IPS-18a (cell line): ENCODE results near the gene TCF7L2.
"Not testable (repeated sequence)": the region's sequence is repeated elsewhere in the genome, so short reads cannot be mapped to it uniquely, and the experiment has no call there.

ENCODE experiments used
- H3K27ac ChIP-seq: one replicate; pipeline ENCODE4 v1.5.1; 2013; ENCODE audit warnings: low read length
- H3K27me3 ChIP-seq: one replicate; pipeline ENCODE4 v1.6.1; 2013; ENCODE audit warnings: mild to moderate bottlenecking, low read length; ENCODE audit not compliant: control insufficient read depth, insufficient read depth
- H3K36me3 ChIP-seq: one replicate; pipeline ENCODE4 v1.6.1; 2013; ENCODE audit warnings: low read depth, low read length; ENCODE audit not compliant: control insufficient read depth
- H3K4me1 ChIP-seq: one replicate; pipeline ENCODE4 v1.6.1; 2013; ENCODE audit warnings: low read depth, low read length; ENCODE audit not compliant: control insufficient read depth
- H3K4me3 ChIP-seq: one replicate; pipeline ENCODE4 v1.5.1; 2013; ENCODE audit warnings: low read length
- H3K9ac ChIP-seq: one replicate; pipeline ENCODE4 v1.6.1; 2013; ENCODE audit warnings: mild to moderate bottlenecking, low read length, moderate library complexity
- H3K9me3 ChIP-seq: one replicate; pipeline ENCODE4 v1.6.1; 2013; ENCODE audit warnings: low read depth, low read length; ENCODE audit not compliant: control insufficient read depth

TCF7L2 gene

GRCh38 chr10:113096128-113096996 is 146.3 kb downstream of the TCF7L2 start:
- Histone ChIP-seq H3K4me3 (no peak overlapping the region), H3K27me3 (no peaks in the 10 kb centered on the region), H3K36me3 (peaks cover 5% of the 10 kb centered on the region), H3K9ac (no peak overlapping the region), H3K27ac (no peak overlapping the region), H3K4me1 (peaks cover 4% of the 10 kb centered on the region), H3K9me3 (no peaks in the 10 kb centered on the region)

- H3K36me3 ChIP-seq = peaks cover 5% of the 10 kb centered on the region
- peaks cover 4% of the 10 kb centered on the region for H3K4me1 ChIP-seq
- no peak overlapping the region for H3K9ac ChIP-seq
- no peak overlapping the region for H3K4me3 ChIP-seq
- H3K27ac ChIP-seq = no peak overlapping the region
- no peaks in the 10 kb centered on the region for H3K9me3 ChIP-seq
- H3K27me3 ChIP-seq = no peaks in the 10 kb centered on the region
These were observed 147.0 kb downstream of the TCF7L2 start for GRCh38 chr10:113097036-113097435.

- H3K36me3 ChIP-seq = peaks cover 5% of the 10 kb centered on the region
- no peak overlapping the region for H3K4me3 ChIP-seq
- H3K4me1 ChIP-seq = peaks cover 13% of the 10 kb centered on the region
- no peaks in the 10 kb centered on the region for H3K9me3 ChIP-seq
- no peaks in the 10 kb centered on the region for H3K27me3 ChIP-seq
- no peak overlapping the region for H3K27ac ChIP-seq
- no peak overlapping the region for H3K9ac ChIP-seq
These were observed 149.6 kb downstream of the TCF7L2 start for GRCh38 chr10:113099431-113100183.

GRCh38 chr10:113100281-113100680 is 150.2 kb downstream of the TCF7L2 start:
- Histone ChIP-seq H3K4me1 (peaks cover 19% of the 10 kb centered on the region), H3K9ac (no peak overlapping the region), H3K4me3 (no peak overlapping the region), H3K36me3 (peaks cover 5% of the 10 kb centered on the region), H3K9me3 (no peaks in the 10 kb centered on the region), H3K27me3 (no peaks in the 10 kb centered on the region), H3K27ac (no peak overlapping the region)

GRCh38 chr10:113103131-113103840 is 153.2 kb downstream of the TCF7L2 start:
- H3K9ac ChIP-seq = no peak overlapping the region
- H3K27ac ChIP-seq = no peak overlapping the region
- no peaks in the 10 kb centered on the region for H3K9me3 ChIP-seq
- H3K36me3 ChIP-seq = peaks cover 7% of the 10 kb centered on the region
- H3K4me3 ChIP-seq = no peak overlapping the region
- peaks cover 26% of the 10 kb centered on the region for H3K4me1 ChIP-seq
- no peaks in the 10 kb centered on the region for H3K27me3 ChIP-seq

- peaks cover 26% of the 10 kb centered on the region for H3K4me1 ChIP-seq
- H3K4me3 ChIP-seq = no peak overlapping the region
- no peaks in the 10 kb centered on the region for H3K27me3 ChIP-seq
- H3K9me3 ChIP-seq = no peaks in the 10 kb centered on the region
- peaks cover 7% of the 10 kb centered on the region for H3K36me3 ChIP-seq
- no peak overlapping the region for H3K27ac ChIP-seq
- no peak overlapping the region for H3K9ac ChIP-seq
These were observed 154.0 kb downstream of the TCF7L2 start for GRCh38 chr10:113104047-113104446.

- Histone ChIP-seq H3K27me3 (no peaks in the 10 kb centered on the region), H3K4me3 (no peak overlapping the region), H3K27ac (no peak overlapping the region), H3K9ac (no peak overlapping the region), H3K4me1 (peaks cover 24% of the 10 kb centered on the region), H3K36me3 (peaks cover 7% of the 10 kb centered on the region), H3K9me3 (no peaks in the 10 kb centered on the region)
These were observed 158.3 kb downstream of the TCF7L2 start for GRCh38 chr10:113108194-113108835.

- no peak overlapping the region for H3K27ac ChIP-seq
- no peak overlapping the region for H3K9ac ChIP-seq
- H3K4me3 ChIP-seq = no peak overlapping the region
- no peaks in the 10 kb centered on the region for H3K27me3 ChIP-seq
- H3K9me3 ChIP-seq = no peaks in the 10 kb centered on the region
- peaks cover 7% of the 10 kb centered on the region for H3K36me3 ChIP-seq
- peaks cover 18% of the 10 kb centered on the region for H3K4me1 ChIP-seq
These were observed 158.9 kb downstream of the TCF7L2 start for GRCh38 chr10:113108948-113109347.

GRCh38 chr10:113109482-113109881 is 159.4 kb downstream of the TCF7L2 start:
- not testable (repeated sequence) for H3K4me3 ChIP-seq, H3K9ac ChIP-seq, H3K27ac ChIP-seq, H3K9me3 ChIP-seq, H3K36me3 ChIP-seq, H3K27me3 ChIP-seq
- peaks cover 14% of the 10 kb centered on the region for H3K4me1 ChIP-seq

GRCh38 chr10:113111260-113111659 is 161.2 kb downstream of the TCF7L2 start:
- H3K4me1 ChIP-seq = peaks cover 7% of the 10 kb centered on the region
- H3K9me3 ChIP-seq = no peaks in the 10 kb centered on the region
- no peaks in the 10 kb centered on the region for H3K27me3 ChIP-seq
- no peaks in the 10 kb centered on the region for H3K36me3 ChIP-seq
- H3K27ac ChIP-seq = no peak overlapping the region
- no peak overlapping the region for H3K9ac ChIP-seq
- no peak overlapping the region for H3K4me3 ChIP-seq
